MM.1S (cell line): ENCODE data around the gene GALNT10.

Source experiments
- DNase-seq: peaks from one replicate; pipeline ENCODE4 v3.0.0-alpha.2; 2015
- H2AFZ ChIP-seq: fragments of 300-600 bp; sonication (generic); 2 replicates; pipeline ENCODE4 v1.6.0; 2016; ENCODE audit warnings: antibody characterized with exemption, low read length
- H3F3A ChIP-seq: fragments of 300-600 bp; sonication (generic); 2 replicates; pipeline ENCODE4 v1.6.1; 2016; ENCODE audit warnings: mild to moderate bottlenecking, antibody characterized with exemption, low read length, moderate library complexity, mixed read lengths; ENCODE audit not compliant: insufficient read depth
- H3K27ac ChIP-seq: fragments of 300-600 bp; sonication (generic); 2 replicates; pipeline ENCODE4 v1.5.1; 2016; ENCODE audit warnings: mild to moderate bottlenecking, low read length
- H3K27me3 ChIP-seq: fragments of 300-600 bp; sonication (generic); replicated peaks from 2 replicates; pipeline ENCODE4 v1.6.0; 2016; ENCODE audit warnings: low read length; ENCODE audit not compliant: insufficient read depth
- H3K36me3 ChIP-seq: fragments of 300-600 bp; sonication (generic); replicated peaks from 2 replicates; pipeline ENCODE4 v1.6.1; 2016; ENCODE audit warnings: mild to moderate bottlenecking, low read length, mixed read lengths; ENCODE audit not compliant: insufficient read depth
- H3K4me1 ChIP-seq: fragments of 300-600 bp; sonication (generic); 2 replicates; pipeline ENCODE4 v1.6.1; 2016; ENCODE audit warnings: low read length, mixed read lengths
- H3K4me2 ChIP-seq: fragments of 300-600 bp; sonication (generic); 2 replicates; pipeline ENCODE4 v1.6.0; 2016; ENCODE audit warnings: low read depth, low read length
- H3K4me3 ChIP-seq: fragments of 300-600 bp; sonication (generic); 2 replicates; pipeline ENCODE4 v1.5.1; 2016; ENCODE audit warnings: low read length, mixed read lengths
- H3K79me2 ChIP-seq: fragments of 300-600 bp; sonication (generic); 2 replicates; pipeline ENCODE4 v1.6.1; 2016; ENCODE audit warnings: mixed run types, low read length, mixed read lengths
- H3K9ac ChIP-seq: fragments of 300-600 bp; sonication (generic); 2 replicates; pipeline ENCODE4 v1.6.1; 2016; ENCODE audit warnings: low read length, mixed read lengths
- H3K9me2 ChIP-seq: fragments of 300-600 bp; sonication (generic); replicated peaks from 2 replicates; pipeline ENCODE4 v1.6.1; 2016; ENCODE audit warnings: mild to moderate bottlenecking, low read length, mixed read lengths; ENCODE audit not compliant: insufficient read depth
- H3K9me3 ChIP-seq: fragments of 300-600 bp; sonication (generic); replicated peaks from 2 replicates; pipeline ENCODE4 v1.6.1; 2016; ENCODE audit warnings: mild to moderate bottlenecking, low read length, mixed read lengths; ENCODE audit not compliant: insufficient read depth
- H4K20me1 ChIP-seq: fragments of 300-600 bp; sonication (generic); 2 replicates; pipeline ENCODE4 v1.6.1; 2016; ENCODE audit warnings: mild to moderate bottlenecking, low read length, moderate library complexity, mixed read lengths; ENCODE audit not compliant: insufficient read depth
- EZH2 ChIP-seq: fragments of 300-600 bp; sonication (generic); optimal IDR thresholded peaks from 2 replicates; pipeline ENCODE3; 2017; ENCODE audit warnings: low read depth, mild to moderate bottlenecking, antibody characterized with exemption, low read length, mixed read lengths
- EZH2phosphoT487 ChIP-seq: fragments of 300-600 bp; sonication (generic); IDR thresholded peaks from 2 replicates; pipeline ENCODE4 v1.6.1; 2018; ENCODE audit warnings: antibody characterized with exemption, low read length
- TF ChIP-seq, protein P1 (sequence below): fragments of 300-600 bp; sonication (generic); IDR thresholded peaks from 2 replicates; pipeline ENCODE4 v1.5.1; 2016; ENCODE audit warnings: antibody characterized with exemption, low read length, mixed read lengths

Gene GALNT10

GRCh38 chr5:154355129-154355611 is 164.6 kb downstream of the GALNT10 start:
- Histone ChIP-seq H3K4me2 (no peak overlapping the region), H3K9me2 (no peaks in the 10 kb centered on the region), H3K36me3 (no peaks in the 10 kb centered on the region), H2AFZ (no peak overlapping the region), H3K27me3 (no peaks in the 10 kb centered on the region), H3K9ac (no peak overlapping the region), H3K4me3 (no peak overlapping the region), H3K9me3 (no peaks in the 10 kb centered on the region), H3K27ac (no peak overlapping the region), H3F3A (0 out of 2 replicates have a peak, but pooled peaks cover 5% of the 10 kb centered on the region), H3K79me2 (no peaks in the 10 kb centered on the region), H4K20me1 (no peaks in the 10 kb centered on the region), H3K4me1 (peaks cover 20% of the 10 kb centered on the region)
- TF ChIP-seq EZH2phosphoT487: no peak
- TF ChIP-seq EZH2: no peak
- TF ChIP-seq, protein P1, sequence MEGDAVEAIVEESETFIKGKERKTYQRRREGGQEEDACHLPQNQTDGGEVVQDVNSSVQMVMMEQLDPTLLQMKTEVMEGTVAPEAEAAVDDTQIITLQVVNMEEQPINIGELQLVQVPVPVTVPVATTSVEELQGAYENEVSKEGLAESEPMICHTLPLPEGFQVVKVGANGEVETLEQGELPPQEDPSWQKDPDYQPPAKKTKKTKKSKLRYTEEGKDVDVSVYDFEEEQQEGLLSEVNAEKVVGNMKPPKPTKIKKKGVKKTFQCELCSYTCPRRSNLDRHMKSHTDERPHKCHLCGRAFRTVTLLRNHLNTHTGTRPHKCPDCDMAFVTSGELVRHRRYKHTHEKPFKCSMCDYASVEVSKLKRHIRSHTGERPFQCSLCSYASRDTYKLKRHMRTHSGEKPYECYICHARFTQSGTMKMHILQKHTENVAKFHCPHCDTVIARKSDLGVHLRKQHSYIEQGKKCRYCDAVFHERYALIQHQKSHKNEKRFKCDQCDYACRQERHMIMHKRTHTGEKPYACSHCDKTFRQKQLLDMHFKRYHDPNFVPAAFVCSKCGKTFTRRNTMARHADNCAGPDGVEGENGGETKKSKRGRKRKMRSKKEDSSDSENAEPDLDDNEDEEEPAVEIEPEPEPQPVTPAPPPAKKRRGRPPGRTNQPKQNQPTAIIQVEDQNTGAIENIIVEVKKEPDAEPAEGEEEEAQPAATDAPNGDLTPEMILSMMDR: no peak
- DNase-seq: no peak

DNA sequence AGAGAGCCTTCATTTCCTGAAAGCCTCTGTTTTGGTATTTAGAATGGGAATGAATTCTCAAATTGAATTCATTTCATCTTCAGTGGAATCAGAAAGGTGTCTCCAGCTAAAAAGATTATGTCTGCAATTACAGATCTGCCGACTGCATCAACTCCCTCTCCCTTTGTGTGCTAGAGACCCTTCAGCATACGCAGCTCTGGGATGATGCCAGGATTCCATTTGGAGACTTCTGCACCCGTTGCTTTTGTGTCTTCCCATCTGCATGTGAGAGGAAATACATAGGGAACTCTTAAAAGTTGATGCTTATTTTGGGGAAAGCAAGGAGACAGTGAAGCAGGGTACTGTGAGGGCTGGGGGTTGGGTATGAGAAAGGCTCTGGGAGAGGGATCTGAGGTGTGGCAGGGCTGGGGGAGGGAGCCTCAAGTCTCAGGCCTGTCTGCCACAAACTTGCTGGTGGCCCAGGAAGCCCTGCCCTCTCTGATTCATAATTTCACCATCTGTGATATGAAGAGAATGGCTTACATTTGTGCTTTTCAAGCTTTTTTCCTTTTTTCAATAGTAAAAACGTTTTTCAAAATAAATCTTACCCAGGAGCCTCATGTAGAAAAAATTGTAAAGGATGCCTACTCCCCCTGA is 165.6 kb downstream of the GALNT10 start:
- Histone ChIP-seq H2AFZ (no peak overlapping the region), H3F3A (0 out of 2 replicates have a peak, but pooled peaks cover 5% of the 10 kb centered on the region), H3K36me3 (no peaks in the 10 kb centered on the region), H3K9me3 (no peaks in the 10 kb centered on the region), H3K27ac (no peak overlapping the region), H3K9me2 (no peaks in the 10 kb centered on the region), H3K4me1 (peaks cover 17% of the 10 kb centered on the region), H4K20me1 (no peaks in the 10 kb centered on the region), H3K4me2 (no peak overlapping the region), H3K4me3 (no peak overlapping the region), H3K79me2 (no peaks in the 10 kb centered on the region), H3K27me3 (no peaks in the 10 kb centered on the region), H3K9ac (no peak overlapping the region)
- TF ChIP-seq, protein P1: no peak
- TF ChIP-seq EZH2 (no peak), EZH2phosphoT487 (no peak)
- DNase-seq: no peak

DNA sequence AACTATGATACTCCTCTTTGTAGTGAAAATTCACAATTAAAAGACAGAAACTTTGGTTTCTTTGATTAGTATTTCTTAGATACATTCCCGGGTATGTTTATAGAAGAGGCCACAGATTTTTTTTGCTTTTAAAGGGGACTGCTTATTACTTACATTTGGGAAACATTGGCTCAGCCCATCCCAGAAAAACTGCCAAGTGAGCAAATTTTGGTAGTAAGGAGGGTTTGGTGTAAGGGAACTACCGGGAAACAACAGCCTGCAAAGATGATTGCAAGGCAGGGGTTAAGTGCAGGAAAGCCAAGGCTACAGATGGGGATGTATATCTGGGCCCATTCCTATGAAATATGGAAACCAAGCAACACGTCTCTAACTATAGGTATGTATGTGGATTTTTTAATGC is 166.4 kb downstream of the GALNT10 start:
- Histone ChIP-seq H3F3A (0 out of 2 replicates have a peak, but pooled peaks cover 5% of the 10 kb centered on the region), H3K9me3 (no peaks in the 10 kb centered on the region), H3K36me3 (no peaks in the 10 kb centered on the region), H3K9me2 (no peaks in the 10 kb centered on the region), H3K27ac (no peak overlapping the region), H3K4me3 (no peak overlapping the region), H3K4me1 (peaks cover 15% of the 10 kb centered on the region), H3K27me3 (no peaks in the 10 kb centered on the region), H3K79me2 (no peaks in the 10 kb centered on the region), H2AFZ (no peak overlapping the region), H3K9ac (no peak overlapping the region), H4K20me1 (no peaks in the 10 kb centered on the region), H3K4me2 (no peak overlapping the region)
- TF ChIP-seq EZH2 (no peak), EZH2phosphoT487 (no peak)
- TF ChIP-seq, protein P1: no peak
- no peak for DNase-seq
